Neural progenitor cell (in vitro differentiated cells): ENCODE data around the gene LIMK2. TPM values are rescaled to one million over a fixed set of nuclear protein-coding genes. Genes with fewer than 3 reads are reported as not detected.

Experiments
- DNase-seq: peaks from one replicate; pipeline ENCODE4 v3.0.0-alpha.2; 2016; ENCODE audit warnings: low spot score
- H2AFZ ChIP-seq: fragments of 200-600 bp; sonication (generic); replicated peaks from 2 replicates; pipeline ENCODE4 v1.6.1; 2016; ENCODE audit warnings: antibody characterized with exemption
- H3F3A ChIP-seq: fragments of 200-600 bp; sonication (generic); 2 replicates; pipeline ENCODE4 v1.6.1; 2016; ENCODE audit warnings: antibody characterized with exemption, low read depth
- H3K27ac ChIP-seq: fragments of 200-600 bp; sonication (generic); 2 replicates; pipeline ENCODE4 v1.5.1; 2016; ENCODE audit warnings: mild to moderate bottlenecking
- H3K27me3 ChIP-seq: fragments of 200-600 bp; sonication (generic); 2 replicates; pipeline ENCODE4 v1.6.1; 2016; ENCODE audit warnings: mild to moderate bottlenecking, moderate library complexity
- H3K36me3 ChIP-seq: fragments of 200-600 bp; sonication (generic); 2 replicates; pipeline ENCODE4 v1.5.1; 2016
- H3K4me1 ChIP-seq: fragments of 200-600 bp; sonication (generic); 2 replicates; pipeline ENCODE4 v1.6.1; 2016; ENCODE audit warnings: mixed run types
- H3K4me2 ChIP-seq: fragments of 200-600 bp; sonication (generic); 2 replicates; pipeline ENCODE4 v1.6.1; 2016
- H3K4me3 ChIP-seq: fragments of 200-600 bp; sonication (generic); 2 replicates; pipeline ENCODE4 v1.5.1; 2016
- H3K79me2 ChIP-seq: fragments of 200-600 bp; sonication (generic); 2 replicates; pipeline ENCODE4 v1.6.1; 2016; ENCODE audit warnings: low read depth
- H3K9ac ChIP-seq: fragments of 200-600 bp; sonication (generic); 2 replicates; pipeline ENCODE4 v1.6.1; 2016
- H3K9me3 ChIP-seq: fragments of 200-600 bp; sonication (generic); 2 replicates; pipeline ENCODE4 v1.5.1; 2016; ENCODE audit warnings: low read depth
- H4K20me1 ChIP-seq: fragments of 200-600 bp; sonication (generic); 2 replicates; pipeline ENCODE4 v1.6.1; 2016; ENCODE audit warnings: low read depth
- H3K27ac Mint-ChIP-seq: 3 replicates; pipeline ENCODE4 v1.8.0; 2021; ENCODE audit warnings: mixed read lengths
- H3K27me3 Mint-ChIP-seq: 2 replicates; pipeline ENCODE4 v1.8.0; 2022; ENCODE audit warnings: low read depth, mild to moderate bottlenecking, inconsistent platforms, moderate library complexity, mixed read lengths; ENCODE audit not compliant: insufficient read depth
- H3K36me3 Mint-ChIP-seq: 3 replicates; pipeline ENCODE4 v1.8.0; 2021; ENCODE audit warnings: mixed read lengths
- H3K4me1 Mint-ChIP-seq: 3 replicates; pipeline ENCODE4 v1.8.0; 2021; ENCODE audit warnings: mixed read lengths
- H3K4me3 Mint-ChIP-seq: 3 replicates; pipeline ENCODE4 v1.8.0; 2021; ENCODE audit warnings: mild to moderate bottlenecking, moderate library complexity, mixed read lengths
- H3K9me3 Mint-ChIP-seq: 3 replicates; pipeline ENCODE4 v1.8.0; 2020; ENCODE audit warnings: mixed read lengths
- EZH2 ChIP-seq: fragments of 200-600 bp; sonication (generic); IDR thresholded peaks from 2 replicates; pipeline ENCODE4 v1.6.1; 2017; ENCODE audit warnings: antibody characterized with exemption, mild to moderate bottlenecking, moderate library complexity
- EZH2phosphoT487 ChIP-seq: fragments of 200-600 bp; sonication (generic); IDR thresholded peaks from 2 replicates; pipeline ENCODE4 v1.6.1; 2017; ENCODE audit warnings: antibody characterized with exemption
- total RNA-seq: library from RNA; depleted of rRNA; stranded (reverse); fragments of >200 nt; gene quantifications from 2 replicates; pipeline ENCODE4 v1.2.3, GENCODE V29; 2015; ENCODE audit warnings: low replicate concordance
- TF ChIP-seq, protein P1 (sequence below): fragments of 200-600 bp; sonication (generic); IDR thresholded peaks from 2 replicates; pipeline ENCODE4 v1.5.1; 2017; ENCODE audit warnings: antibody characterized with exemption, mild to moderate bottlenecking

The LIMK2 gene
- total RNA-seq, 1 donor from 2014 or later, result 28.1 TPM

DNA sequence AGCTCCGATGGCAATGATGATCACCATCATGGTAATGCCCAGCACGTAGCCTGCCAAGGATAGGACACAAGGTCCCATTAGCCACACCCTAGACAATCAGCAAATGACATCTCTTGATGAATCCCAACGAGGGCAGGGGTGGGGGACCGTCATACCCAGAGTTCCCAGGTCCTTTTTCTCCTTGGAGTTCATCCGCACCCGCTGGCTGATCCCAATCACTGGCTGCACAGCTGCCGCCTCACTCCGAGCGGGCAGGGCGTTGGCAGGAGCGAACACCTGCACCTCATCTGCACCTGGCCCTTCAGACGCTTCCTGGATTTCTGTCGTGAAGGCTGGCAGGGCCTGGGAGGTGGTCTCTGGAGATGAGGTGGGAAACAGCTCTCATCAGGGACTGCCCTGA lies 77.2 kb downstream of the LIMK2 start:
- TF ChIP-seq EZH2phosphoT487 (no peak), EZH2 (no peak)
- TF ChIP-seq, protein P1, sequence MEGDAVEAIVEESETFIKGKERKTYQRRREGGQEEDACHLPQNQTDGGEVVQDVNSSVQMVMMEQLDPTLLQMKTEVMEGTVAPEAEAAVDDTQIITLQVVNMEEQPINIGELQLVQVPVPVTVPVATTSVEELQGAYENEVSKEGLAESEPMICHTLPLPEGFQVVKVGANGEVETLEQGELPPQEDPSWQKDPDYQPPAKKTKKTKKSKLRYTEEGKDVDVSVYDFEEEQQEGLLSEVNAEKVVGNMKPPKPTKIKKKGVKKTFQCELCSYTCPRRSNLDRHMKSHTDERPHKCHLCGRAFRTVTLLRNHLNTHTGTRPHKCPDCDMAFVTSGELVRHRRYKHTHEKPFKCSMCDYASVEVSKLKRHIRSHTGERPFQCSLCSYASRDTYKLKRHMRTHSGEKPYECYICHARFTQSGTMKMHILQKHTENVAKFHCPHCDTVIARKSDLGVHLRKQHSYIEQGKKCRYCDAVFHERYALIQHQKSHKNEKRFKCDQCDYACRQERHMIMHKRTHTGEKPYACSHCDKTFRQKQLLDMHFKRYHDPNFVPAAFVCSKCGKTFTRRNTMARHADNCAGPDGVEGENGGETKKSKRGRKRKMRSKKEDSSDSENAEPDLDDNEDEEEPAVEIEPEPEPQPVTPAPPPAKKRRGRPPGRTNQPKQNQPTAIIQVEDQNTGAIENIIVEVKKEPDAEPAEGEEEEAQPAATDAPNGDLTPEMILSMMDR, result no peak

DNA sequence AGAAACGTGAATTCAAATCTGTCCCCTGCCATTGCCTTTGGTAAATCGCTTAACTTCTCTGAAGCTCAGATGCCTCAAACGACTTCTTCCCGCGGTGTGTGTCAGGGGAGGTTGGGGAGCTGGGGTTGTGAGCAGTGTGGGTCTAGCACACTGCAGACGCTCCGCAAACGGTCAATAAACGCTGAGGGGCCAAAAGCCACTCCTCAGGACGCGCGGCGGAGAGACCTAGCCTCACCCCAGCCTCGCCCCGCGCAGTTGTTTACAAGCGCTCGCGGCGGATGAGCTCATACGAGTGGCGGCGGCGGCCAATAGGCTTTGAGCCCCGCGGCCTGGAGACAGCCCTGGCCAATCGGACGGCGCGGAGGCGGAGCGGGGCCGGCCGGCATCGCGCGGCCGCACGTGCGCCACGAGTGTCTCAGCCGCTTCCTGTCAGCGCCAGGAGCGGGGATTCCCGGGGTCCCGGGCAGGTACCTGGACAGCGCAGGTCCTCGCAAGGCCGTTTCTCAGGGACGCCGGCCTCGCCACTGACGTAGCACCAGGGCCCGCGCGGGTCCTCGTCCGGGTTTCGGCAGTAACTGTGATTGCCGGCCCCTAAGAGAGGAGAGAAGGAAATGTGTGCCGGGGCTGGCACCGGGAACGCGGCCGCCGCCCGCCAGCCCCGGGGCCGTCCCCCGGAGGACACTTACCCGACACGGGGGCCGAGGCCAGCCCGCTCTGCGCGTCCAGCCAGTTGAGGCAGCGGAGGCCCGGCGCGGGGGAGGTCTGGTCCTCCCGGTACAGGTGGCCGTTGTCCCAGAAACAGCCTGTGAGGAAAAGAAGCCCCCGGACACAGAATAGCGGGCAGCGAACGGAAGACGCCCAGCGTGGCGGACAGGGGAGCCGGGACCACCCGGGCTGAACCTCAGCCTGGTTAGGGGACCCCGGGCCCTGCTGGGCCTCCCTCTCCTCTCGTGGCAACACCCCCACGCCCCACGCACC lies 78.7 kb downstream of the LIMK2 start:
- H3F3A ChIP-seq, result peaks cover 13% of the 10 kb centered on the region
- no peak overlapping the region for H3K9ac ChIP-seq
- Mint-ChIP-seq H3K36me3 (peaks cover 1% of the 10 kb centered on the region), H3K9me3 (no peaks in the 10 kb centered on the region), H3K4me1 (peaks cover 21% of the 10 kb centered on the region), H3K4me3 (peak overlapping the region; percentile 89), H3K27me3 (peaks cover 2% of the 10 kb centered on the region), H3K27ac (no peak overlapping the region)
- peak; percentile 70 for TF ChIP-seq EZH2
- peak; percentile 58 for TF ChIP-seq EZH2phosphoT487
- TF ChIP-seq, protein P1, result no peak
- peak overlapping the region; percentile 43 for H3K4me3 ChIP-seq
- no peaks in the 10 kb centered on the region for H3K79me2 ChIP-seq
- peak overlapping the region; percentile 77 for H3K4me2 ChIP-seq
- no peak overlapping the region for H3K27ac ChIP-seq
- no peaks in the 10 kb centered on the region for H3K9me3 ChIP-seq
- H3K27me3 ChIP-seq, result peaks cover 37% of the 10 kb centered on the region
- peak overlapping the region; percentile 58 for H2AFZ ChIP-seq
- peaks cover 16% of the 10 kb centered on the region for H3K4me1 ChIP-seq
- no peaks in the 10 kb centered on the region for H3K36me3 ChIP-seq
- peak; percentile 96 for DNase-seq
- H4K20me1 ChIP-seq, result no peaks in the 10 kb centered on the region

More for the DNA sequence above, 77.2 kb downstream of the LIMK2 start:
- Histone ChIP-seq H3K27me3 (peaks cover 37% of the 10 kb centered on the region), H3K4me1 (peaks cover 25% of the 10 kb centered on the region), H3K9ac (no peak overlapping the region), H3K36me3 (no peaks in the 10 kb centered on the region), H3F3A (peaks cover 22% of the 10 kb centered on the region), H4K20me1 (no peaks in the 10 kb centered on the region), H3K4me2 (no peak overlapping the region), H2AFZ (no peak overlapping the region), H3K27ac (no peak overlapping the region), H3K9me3 (no peaks in the 10 kb centered on the region), H3K4me3 (no peak overlapping the region), H3K79me2 (no peaks in the 10 kb centered on the region)
- H3K4me1 Mint-ChIP-seq, result peaks cover 22% of the 10 kb centered on the region
- no peak overlapping the region for H3K27ac Mint-ChIP-seq
- no peak overlapping the region for H3K4me3 Mint-ChIP-seq
- H3K36me3 Mint-ChIP-seq, result peaks cover 1% of the 10 kb centered on the region
- no peaks in the 10 kb centered on the region for H3K9me3 Mint-ChIP-seq
- no peak for DNase-seq
- H3K27me3 Mint-ChIP-seq, result peaks cover 2% of the 10 kb centered on the region

DNA sequence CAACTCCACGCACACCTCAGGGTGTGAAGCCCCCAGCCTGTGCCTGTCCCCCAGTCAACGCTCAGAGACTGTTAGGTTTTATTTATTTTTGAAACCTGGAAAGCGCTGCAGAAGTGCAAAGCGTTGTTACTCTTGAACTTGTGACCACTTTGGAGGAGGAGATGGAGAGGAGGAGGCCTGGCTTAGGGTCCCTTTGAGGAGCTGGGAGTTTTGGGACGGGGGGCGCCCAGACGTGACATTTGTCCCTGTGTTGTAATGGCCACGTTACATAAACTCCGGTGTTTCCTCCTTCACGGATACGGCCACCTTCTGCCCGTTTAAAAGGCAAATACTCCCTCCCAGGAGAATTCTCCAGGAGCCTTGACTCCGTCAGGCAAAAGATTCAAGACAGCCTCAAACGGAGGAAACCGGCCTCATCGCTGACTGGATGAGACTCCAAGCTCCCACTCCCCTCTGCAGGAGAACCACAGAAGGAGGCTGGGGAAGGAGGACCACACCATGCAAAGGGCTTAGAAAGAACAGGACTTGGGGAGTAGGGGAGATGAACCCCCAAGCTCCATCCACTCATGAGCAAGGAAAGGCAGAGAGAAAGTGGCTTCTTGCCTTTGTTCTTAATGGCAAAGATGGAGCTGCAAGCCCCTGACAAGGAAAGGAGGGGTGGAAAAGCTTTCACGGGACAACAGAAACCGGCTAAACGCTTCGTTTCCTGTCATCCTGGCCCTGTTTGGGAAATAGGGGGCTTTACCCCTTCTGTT lies 79.6 kb downstream of the LIMK2 start:
- H3K4me1 ChIP-seq, result peaks cover 16% of the 10 kb centered on the region
- H3K9me3 ChIP-seq, result no peaks in the 10 kb centered on the region
- peak; percentile 38 for DNase-seq
- H3K4me3 Mint-ChIP-seq, result peak overlapping the region; percentile 91
- peaks cover 2% of the 10 kb centered on the region for H3K27me3 Mint-ChIP-seq
- H3K79me2 ChIP-seq, result no peaks in the 10 kb centered on the region
- TF ChIP-seq EZH2 (no peak), EZH2phosphoT487 (no peak)
- TF ChIP-seq, protein P1, result no peak
- peak overlapping the region; percentile 43 for H3K4me3 ChIP-seq
- peaks cover 1% of the 10 kb centered on the region for H3K36me3 Mint-ChIP-seq
- H3K36me3 ChIP-seq, result no peaks in the 10 kb centered on the region
- peak overlapping the region; percentile 11 for H3K27ac Mint-ChIP-seq
- H3K27ac ChIP-seq, result no peak overlapping the region
- no peaks in the 10 kb centered on the region for H4K20me1 ChIP-seq
- peak overlapping the region; percentile 51 for H2AFZ ChIP-seq
- H3K4me2 ChIP-seq, result peak overlapping the region; percentile 77
- H3F3A ChIP-seq, result peaks cover 13% of the 10 kb centered on the region
- H3K4me1 Mint-ChIP-seq, result peaks cover 21% of the 10 kb centered on the region
- peaks cover 37% of the 10 kb centered on the region for H3K27me3 ChIP-seq
- no peaks in the 10 kb centered on the region for H3K9me3 Mint-ChIP-seq
- no peak overlapping the region for H3K9ac ChIP-seq
